GM21381 (cell line): Measurements from ENCODE around the gene CACNA1D.
"Not testable (repeated sequence)": the region's sequence is repeated elsewhere in the genome, so short reads cannot be mapped to it uniquely, and the experiment has no call there.

Source experiments
- ATAC-seq: cut with Tn5 transposase; IDR thresholded peaks from one replicate; pipeline ENCODE4 v1.9.1; 2021; ENCODE audit warnings: mild to moderate bottlenecking, moderate library complexity; ENCODE audit not compliant: unreplicated experiment

CACNA1D gene

DNA sequence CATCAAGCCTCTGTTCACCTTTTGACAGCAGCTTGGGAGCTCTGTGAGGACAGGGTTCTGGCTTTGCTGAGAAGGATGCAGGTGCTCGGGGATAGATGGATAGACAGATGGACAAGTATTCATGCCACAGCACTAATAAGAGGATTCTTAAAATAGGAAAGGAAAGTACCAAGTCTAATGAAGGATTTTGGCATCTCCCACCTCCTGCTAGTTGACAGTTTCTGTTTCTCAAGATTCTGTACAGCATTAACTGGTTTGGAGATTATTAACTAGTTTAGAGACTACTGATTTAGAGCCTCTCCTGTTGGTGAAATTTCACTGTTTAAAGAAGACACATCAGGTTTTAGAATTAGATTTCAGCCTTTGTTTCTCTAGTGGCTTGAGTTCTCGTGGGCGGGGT, 152.3 kb downstream of the CACNA1D start:
- ATAC-seq, result peak; percentile 44

DNA sequence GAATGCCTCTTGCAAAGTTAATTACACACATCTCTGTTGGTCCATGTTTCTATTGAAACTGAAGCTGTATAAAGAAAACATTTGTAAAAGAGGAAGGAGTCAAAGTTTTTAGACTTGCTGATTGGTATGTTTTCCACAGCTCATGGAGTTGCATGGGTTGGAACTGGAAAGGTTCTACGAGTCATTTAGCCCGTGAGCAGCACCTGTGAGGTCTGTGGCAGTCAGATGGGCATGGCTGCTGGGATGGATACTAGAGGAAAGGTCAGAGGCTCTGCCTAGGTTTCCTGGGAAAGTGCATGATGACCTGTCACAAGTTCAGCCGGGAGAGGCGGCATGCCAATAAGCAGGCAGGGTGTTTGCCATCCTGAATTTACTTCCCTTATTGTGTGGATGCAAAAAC, 155.4 kb downstream of the CACNA1D start:
- no peak for ATAC-seq

DNA sequence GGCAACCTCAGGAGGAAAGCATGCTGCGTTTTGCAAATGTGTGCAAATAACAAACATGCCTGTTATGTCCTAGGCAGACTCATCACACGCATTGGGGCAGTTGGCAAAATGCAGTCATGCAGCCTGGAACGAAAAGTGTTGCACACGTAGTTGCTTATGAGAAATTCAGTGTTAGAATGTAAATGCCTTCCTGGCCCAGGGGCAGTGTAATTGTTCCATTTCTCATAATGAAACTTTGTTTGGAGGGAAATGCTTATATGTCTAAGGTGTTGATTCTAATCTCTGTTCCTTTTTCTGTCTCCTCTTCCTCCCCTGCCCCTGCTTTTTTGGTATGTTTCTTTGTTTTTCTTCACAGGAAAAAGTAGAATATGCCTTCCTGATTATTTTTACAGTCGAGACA, 156.0 kb downstream of the CACNA1D start:
- peak; percentile 77 for ATAC-seq

DNA sequence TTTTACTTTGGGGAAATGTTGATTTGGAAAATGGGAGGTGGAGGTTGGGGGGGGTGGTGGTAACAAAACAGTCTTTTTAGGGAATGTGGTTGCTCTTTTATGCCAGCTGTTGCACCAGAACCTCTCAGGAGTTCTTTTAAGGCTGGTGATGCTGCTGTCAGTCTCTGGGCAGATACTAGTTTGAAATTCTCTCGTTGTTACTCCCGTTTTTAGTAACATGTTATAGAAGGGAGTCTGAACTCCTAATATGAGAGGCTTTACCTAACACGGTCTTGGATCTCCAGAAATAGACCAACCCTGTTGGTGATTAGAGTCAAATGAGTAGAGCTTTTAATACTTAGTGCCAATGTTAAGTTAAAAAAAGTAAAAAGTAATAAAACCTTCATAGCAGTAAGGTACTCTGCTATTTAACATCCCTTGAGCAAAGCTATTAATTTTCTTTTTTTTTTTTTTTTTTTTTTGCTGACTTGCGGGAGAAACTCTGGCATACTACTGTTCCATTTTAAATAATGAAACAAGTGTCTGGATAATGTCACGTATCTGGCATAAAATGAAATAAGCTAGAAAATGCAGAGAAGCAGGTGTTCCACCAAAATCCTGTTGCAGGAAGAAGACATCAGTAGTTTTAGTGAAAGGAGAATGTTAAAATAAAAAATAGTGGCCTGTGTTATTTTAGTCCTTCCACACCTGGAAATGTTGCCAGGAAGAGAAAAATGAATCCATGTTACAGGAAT, 156.7 kb downstream of the CACNA1D start:
- no peak for ATAC-seq

DNA sequence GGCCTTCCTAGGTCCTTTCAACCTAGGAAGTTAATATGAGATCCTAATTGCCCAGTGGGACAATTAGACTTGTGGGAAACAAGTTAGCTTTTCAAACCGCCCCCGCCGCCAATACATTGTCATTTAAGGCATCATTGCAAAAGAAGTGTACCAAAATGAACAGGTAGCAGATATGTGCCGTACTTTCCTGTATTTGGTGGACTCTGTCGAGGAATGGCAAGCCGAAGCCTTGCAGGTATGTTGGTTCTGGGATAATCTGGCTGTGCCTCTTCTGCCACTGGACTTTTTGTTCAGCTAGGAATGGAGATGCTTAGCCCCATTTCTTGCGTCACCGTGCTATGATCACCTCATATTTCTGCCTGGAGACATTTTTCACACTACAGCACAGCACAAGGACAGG, 157.5 kb downstream of the CACNA1D start:
- no peak for ATAC-seq

DNA sequence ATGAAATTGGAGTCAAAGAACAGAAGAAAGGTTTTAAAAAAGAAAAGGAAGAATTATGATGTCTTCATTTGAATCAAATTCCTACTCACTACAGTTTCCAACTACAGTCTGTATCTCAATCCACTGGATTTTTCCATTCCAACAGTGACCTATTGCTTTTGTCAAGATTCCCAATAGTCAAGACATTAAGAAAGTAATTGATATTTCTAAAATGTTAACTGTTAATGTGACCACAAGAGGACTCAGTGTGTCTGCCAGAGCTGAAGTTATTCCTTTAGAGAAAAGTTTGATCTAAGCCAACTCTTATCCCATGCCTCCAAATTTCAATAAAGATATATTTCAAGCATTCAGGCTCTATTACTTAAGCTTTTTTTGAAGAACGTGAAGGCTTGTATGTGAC, 163.2 kb downstream of the CACNA1D start:
- no peak for ATAC-seq

DNA sequence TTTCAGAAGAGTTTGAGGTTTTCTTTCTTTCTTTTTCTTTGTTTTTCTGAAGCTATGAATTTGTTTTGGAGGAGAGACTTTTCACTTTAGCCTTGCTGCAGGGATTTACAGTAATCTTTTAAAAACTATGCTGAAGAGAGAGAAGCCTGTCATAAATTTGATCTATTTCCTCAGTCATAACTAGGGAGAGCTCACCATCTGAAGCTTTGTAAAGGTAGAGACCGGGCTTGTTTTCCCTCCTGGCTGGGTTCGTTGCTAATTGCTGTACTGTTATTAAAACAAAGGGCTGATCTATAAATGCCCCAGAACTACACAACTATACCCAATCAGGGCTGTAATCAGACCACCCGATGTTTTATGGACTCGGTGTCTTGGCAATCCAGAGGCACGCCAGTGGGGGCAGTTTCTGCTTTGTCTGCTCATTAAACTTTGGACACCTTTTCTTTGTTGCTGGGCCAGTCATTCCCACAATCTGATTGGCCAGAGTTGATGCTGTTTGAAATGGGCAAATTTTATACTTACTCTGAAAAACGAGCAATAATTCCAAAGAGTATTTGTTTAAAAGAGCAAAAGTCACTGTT, 164.3 kb downstream of the CACNA1D start:
- no peak for ATAC-seq

DNA sequence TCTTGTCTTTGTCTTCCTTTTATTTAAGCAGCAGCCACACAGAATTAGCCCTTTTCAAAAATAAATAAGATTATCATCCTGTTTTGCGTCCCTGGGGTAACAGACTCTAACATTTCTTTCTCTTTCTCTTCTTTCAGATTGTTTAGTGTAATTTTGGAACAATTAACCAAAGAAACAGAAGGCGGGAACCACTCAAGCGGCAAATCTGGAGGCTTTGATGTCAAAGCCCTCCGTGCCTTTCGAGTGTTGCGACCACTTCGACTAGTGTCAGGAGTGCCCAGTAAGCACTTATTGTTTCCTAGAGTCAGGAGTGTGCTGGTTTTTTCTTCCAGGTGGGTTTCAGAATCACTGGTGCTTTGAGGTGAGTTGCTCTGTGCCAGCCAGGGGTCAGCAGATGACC, 165.6 kb downstream of the CACNA1D start:
- ATAC-seq, result no peak

DNA sequence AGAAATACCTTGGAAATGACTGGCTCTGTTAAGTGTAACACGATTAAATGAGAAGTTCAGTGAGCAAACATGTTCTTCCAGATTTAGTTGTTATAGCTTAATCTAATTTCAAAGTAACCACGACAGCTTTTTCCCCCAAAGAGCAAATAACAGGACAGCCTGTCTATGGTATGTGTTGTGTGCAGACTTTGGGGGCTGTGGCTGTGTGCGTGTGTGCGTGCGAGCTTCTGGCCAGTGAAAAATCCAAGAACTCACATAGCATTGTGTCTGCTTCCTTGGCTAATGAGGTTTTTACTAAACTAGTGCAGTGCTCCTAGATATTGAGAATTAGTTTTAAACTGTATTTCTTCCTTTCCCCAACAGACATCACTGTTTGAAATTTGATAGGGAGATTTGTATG, 167.1 kb downstream of the CACNA1D start:
- no peak for ATAC-seq

DNA sequence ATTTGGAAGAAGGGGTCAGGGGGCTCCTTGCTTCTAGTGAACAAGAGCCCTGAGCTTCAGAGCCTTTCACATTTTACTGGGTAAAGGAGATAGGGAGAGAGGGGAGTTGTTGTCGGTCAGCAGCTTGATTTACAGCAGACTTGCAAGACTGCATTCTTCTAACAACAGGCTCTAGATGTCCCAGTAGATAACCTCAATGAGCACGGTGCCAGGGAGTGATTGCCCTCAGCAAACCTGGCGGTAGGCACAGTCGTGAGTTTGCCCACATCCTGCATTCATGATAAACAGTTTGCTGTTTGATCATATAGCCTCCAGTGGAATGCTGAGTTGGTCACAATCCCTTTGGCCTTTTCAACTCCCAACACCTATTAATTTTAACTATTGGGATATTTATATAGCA, 170.4 kb downstream of the CACNA1D start:
- not testable (repeated sequence) for ATAC-seq

DNA sequence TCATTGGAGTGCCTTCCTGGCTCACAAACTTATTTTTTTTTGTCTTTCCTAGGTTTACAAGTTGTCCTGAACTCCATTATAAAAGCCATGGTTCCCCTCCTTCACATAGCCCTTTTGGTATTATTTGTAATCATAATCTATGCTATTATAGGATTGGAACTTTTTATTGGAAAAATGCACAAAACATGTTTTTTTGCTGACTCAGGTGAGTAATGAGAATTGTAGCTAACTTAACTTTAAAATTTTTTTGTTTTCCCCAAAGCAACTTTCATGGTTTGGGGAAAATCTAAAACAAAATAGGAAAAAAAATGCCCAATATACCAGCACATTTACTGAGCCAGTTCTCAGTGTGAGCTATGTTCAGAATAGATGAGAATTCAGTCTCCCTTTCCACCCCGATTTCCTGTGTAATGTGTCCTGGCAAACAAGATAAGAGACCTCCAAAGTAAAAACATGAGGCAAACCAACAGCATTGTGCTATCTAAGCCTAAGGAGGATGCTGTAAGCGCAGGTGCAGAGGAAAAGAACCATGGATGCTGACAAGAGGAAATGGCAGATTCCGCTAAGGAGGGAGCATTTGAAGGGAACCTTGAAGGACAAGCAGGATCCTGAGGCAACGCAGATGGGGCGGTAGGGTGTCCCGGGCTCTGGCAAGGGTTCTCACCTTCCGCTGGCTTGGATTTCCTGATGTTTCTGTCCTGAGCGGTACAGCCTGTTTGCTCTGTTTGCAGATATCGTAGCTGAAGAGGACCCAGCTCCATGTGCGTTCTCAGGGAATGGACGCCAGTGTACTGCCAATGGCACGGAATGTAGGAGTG, 171.4 kb downstream of the CACNA1D start:
- ATAC-seq, result no peak

DNA sequence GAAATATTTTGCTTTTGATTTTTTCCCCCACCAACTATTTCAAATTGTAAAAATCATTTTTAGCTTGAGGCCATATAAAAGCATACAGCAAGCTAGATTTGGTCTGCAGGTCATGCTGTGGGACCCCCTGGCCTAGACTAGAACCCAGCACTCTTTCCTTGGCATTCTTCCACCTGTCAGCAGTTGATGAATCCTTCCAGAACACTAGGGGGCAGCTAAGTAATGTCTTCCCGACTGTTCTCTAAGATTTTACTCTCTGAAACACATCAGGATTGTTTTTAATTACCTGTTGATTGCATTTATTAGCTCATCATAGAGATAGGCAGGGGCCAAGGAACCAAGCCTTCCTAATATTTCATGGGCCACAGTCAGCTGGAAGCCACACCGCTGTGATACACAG, 174.5 kb downstream of the CACNA1D start:
- ATAC-seq, result no peak

DNA sequence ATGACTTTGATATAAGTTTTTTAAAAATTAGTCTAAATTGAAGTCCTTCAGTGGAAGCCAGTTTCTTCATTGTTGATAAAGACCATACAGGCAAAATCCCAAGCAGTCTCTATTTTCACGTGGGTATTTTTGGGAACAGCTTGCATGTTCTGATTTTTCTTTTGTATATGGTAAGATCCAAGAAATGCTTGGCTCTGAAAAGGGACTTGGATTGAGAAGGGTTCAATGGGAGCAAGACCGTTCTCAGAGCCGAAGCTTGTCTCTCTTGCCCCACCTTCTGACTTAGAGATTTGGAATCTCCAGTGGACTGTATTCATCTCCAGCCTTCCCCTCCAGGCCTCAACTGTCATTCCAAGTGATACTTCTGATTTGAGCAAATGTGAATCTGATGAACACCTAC, 176.3 kb downstream of the CACNA1D start:
- ATAC-seq, result no peak

DNA sequence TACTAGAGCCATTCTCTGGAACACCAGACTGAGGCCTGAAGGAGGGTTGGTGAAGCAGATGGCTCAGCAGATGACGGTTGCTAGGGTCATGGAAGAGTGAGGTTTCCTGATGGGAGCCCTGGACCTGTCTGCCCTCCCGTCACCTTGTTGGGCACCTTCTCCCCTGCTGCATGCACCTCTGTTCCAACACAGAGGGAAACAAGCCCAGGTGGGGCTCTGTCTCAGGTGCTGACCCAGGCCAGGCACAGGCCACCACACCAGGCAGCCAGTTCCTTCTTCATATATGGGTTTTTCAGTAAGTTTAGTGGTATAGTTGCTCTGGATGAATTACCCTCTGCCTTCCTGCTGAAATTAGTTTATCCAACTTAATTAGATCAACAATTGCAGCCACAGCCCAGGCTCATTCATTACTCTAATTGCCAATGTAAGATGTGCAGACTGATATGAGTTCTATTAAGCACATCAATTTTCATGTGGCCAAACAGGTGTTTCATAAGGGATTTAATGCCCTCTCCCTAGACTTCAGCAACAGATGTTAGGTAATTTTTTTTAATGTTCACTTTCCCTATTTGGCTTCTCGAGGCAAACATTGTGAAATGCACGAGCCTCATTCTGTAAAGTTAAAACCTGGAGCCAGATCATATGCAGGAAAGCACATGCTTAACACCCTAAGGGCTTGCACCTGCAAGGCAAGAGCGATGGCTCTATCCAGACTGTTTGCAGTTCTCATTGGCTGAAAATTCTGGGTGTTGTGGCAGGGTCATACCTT, 177.0 kb downstream of the CACNA1D start:
- no peak for ATAC-seq

DNA sequence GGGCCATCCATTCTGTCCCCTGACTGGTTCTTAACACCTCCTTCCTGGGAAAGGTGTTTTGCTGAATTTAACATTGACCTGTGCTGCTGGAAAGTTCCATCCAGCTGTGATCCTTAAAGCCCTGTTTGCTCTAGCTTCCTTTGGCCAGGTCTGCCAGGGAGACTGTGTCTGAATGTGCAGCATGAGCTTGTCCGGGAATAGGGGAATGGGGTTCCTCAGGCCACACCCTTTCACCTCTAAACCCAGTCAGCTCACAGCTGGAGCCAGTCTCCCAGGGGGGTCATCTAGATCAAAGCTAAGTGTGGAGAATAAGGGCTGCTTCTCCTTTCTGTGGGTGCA, 177.5 kb downstream of the CACNA1D start:
- no peak for ATAC-seq

DNA sequence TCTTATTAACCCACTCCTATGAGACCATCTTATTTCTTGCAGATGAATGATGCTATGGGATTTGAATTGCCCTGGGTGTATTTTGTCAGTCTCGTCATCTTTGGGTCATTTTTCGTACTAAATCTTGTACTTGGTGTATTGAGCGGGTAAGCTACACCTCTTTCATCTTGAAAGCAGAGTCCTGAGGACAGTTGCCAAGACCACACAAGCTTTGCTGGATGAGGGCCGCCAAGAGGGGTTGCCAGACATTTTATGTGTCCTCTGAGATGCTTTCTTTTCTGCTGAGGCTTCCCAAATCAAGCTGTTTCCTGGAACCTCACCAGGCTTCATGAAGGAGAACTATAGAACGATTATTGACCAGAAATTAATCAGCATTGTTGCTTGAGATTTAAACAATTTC, 178.6 kb downstream of the CACNA1D start:
- ATAC-seq, result no peak

DNA sequence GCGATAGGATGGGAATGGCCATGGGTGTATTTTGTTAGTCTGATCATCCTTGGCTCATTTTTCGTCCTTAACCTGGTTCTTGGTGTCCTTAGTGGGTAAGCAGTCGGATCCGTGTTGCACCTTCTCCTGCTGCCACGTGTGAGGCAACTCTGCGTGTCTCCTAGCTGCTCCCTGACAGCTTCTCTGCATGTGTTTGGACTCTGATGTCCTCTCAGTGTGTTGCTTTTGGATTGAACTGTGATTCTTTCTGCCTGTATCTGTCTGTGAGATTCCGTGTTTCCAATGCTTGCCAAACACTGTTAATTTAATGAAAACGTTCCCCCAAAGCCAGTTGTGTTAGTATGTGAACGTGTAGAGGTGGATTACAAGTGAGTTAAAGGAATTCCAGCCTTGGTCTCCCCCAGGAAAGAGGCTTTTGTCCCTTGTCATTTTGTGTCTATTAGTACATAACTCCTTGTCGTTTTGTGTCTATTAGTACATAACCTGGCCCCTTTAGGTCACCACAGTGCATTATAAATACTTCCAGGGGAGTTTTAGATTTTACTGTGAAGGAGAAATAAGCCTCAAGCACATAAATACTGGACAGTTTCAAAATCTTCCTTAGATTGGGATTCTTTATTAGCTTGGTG, 179.4 kb downstream of the CACNA1D start:
- ATAC-seq, result no peak

DNA sequence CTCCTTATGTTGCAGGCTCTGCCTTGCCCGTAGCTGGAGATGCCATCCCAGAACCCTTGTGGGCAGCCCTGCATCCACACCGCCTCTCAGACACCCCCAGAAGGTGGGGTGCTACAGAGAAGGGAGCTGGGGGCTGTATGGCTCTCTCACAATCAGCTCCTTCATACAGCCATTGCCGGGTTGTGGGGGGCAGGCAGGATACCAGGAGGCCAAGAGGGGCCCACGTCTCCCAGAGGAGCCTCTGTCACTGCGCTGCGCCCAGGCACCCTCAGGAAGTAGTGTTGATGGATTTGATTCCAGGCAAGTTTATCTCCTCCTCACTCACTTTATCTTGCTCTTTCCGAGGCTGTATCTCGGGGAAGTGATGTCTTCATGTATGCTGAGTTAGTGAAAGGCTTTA, 180.2 kb downstream of the CACNA1D start:
- no peak for ATAC-seq

DNA sequence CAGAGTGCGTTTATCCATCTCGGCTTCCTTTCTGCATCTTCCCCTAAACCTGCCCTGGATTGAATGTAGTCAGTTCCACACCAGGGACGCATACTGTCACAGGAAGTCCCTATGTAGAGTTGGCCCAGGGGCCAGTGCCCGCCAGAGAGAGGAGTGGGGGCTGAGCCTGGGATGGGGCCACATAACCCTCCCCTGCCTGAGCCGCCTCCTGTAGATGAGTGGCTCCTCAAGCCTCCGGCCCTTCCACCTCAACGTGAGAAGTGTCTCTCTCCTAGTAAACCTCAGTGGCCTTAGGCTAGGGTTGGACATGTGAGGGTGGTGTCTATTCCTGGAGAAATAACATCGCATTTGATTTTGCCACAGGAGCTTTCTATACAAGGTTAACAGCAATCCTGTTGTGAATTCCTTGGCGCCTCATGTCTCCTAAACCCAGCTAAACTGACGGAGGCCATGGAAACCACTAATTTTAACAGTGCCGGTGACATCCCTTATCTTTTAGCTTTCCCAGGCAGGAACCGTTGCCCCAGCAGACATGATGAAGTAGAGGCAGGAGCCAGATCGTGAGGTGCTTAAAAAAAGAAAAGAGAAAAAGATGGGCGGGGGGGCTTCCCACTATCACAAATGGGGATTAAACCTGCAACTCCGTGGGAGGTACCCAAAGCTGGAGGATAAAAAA, 180.7 kb downstream of the CACNA1D start:
- no peak for ATAC-seq

DNA sequence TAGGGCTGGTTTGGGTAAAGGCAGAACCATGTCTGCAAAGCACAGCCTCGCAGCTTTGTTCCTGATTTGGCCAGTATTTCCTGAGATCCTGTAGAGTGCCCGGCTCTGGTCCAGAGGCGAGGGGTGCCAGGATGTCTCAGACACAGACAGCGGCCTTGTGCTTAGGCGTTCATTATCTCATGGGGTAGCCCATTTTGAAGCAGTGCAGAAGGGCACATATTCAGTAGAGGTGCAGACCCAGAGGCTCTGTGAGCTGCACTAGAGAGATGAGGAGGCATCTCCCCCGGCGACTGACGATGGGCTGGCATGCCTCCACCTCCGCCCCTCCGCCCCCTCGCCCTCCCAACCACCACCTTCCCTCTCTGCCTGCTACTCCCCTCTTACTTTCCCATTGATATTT, 181.5 kb downstream of the CACNA1D start:
- ATAC-seq, result no peak
